B cell (primary cell): ENCODE data around the gene ADRA2C. TPM values are rescaled to one million over a fixed set of nuclear protein-coding genes. Genes with fewer than 3 reads are reported as not detected.

Experiments used
- ATAC-seq: fragments of 200-7000 bp; cut with Tn5 transposase; one replicate; pipeline ENCODE4 v1.10.0; 2021; ENCODE audit warnings: low read depth, mild to moderate bottlenecking, moderate number of reproducible peaks, moderate library complexity
- CTCF ChIA-PET: fragments of 350-600 bp; sonication (Branson Sonifier 250); formaldehyde crosslinking; loops from one replicate; lab custom pipeline; 2021; ENCODE audit warnings: antibody characterized with exemption, inconsistent platforms; lab: Charles Lee
- POLR2A ChIA-PET: fragments of 350-600 bp; sonication (Branson Sonifier 250); formaldehyde crosslinking; loops from one replicate; lab custom pipeline; 2021; ENCODE audit warnings: antibody characterized with exemption; lab: Charles Lee
- DNase-seq: peaks from one replicate; pipeline ENCODE4 v3.0.0; 2013
- H2AFZ ChIP-seq: 2 replicates; pipeline ENCODE4 v1.6.1; 2012; ENCODE audit warnings: mild to moderate bottlenecking, low read depth, low read length; ENCODE audit not compliant: insufficient read depth, poor library complexity, severe bottlenecking
- H3K27ac ChIP-seq, 2 donors: 1 replicate in 1 of 2; 2 replicates in 1 of 2; pipeline ENCODE4 v1.5.1; 2012 to 2013; ENCODE audit warnings: low read length in 2 of 2, mild to moderate bottlenecking in 2 of 2, moderate library complexity in 1 of 2
- H3K27me3 ChIP-seq, 4 experiments: fragments of 200-600 bp in 1 of 4; sonication (generic) in 1 of 4; replicated peaks in 1 of 4; 1 replicate in 2 of 4; 2 replicates in 2 of 4; pipeline versions ENCODE4 v1.6.1 to v1.7.0; 2013 to 2016; ENCODE audit warnings: low read length in 3 of 4, mild to moderate bottlenecking in 2 of 4, mixed read lengths in 1 of 4, moderate library complexity in 1 of 4; ENCODE audit not compliant: insufficient read depth in 4 of 4, control insufficient read depth in 3 of 4; ENCODE audit errors: control extremely low read depth in 1 of 4
- H3K36me3 ChIP-seq, 2 experiments: replicated peaks in 1 of 2; 1 replicate in 1 of 2; 2 replicates in 1 of 2; pipeline versions ENCODE4 v1.6.1 to v1.7.1; 2013; ENCODE audit warnings: low read length in 1 of 2; ENCODE audit not compliant: insufficient read depth in 2 of 2, control insufficient read depth in 1 of 2; ENCODE audit errors: control extremely low read depth in 1 of 2, extremely low read depth in 1 of 2
- H3K4me1 ChIP-seq, 2 donors: fragments of 200-600 bp in 1 of 2; sonication (generic) in 1 of 2; 1 replicate in 1 of 2; 2 replicates in 1 of 2; pipeline versions ENCODE4 v1.5.1 to v1.6.1; 2013 to 2017; ENCODE audit warnings: low read length in 2 of 2; ENCODE audit not compliant: control insufficient read depth in 2 of 2, insufficient read depth in 2 of 2
- H3K4me2 ChIP-seq: replicated peaks from 2 replicates; pipeline ENCODE3; 2012; ENCODE audit warnings: mild to moderate bottlenecking, low read depth, low read length; ENCODE audit not compliant: poor library complexity, severe bottlenecking
- H3K4me3 ChIP-seq, 5 experiments: fragments of 200-600 bp in 1 of 5; sonication (generic) in 1 of 5; 1 replicate in 3 of 5; 2 replicates in 2 of 5; pipeline versions ENCODE4 v1.5.1 to v1.7.0; 2011 to 2016; ENCODE audit warnings: low read length in 4 of 5, mild to moderate bottlenecking in 4 of 5, low read depth in 2 of 5, control low read depth in 1 of 5, moderate library complexity in 1 of 5; ENCODE audit not compliant: insufficient read depth in 1 of 5; ENCODE audit errors: control extremely low read depth in 1 of 5, extremely low read depth in 1 of 5
- H3K79me2 ChIP-seq: fragments of 200-600 bp; sonication (generic); one replicate; pipeline ENCODE4 v1.6.0; 2016; ENCODE audit warnings: low read length; ENCODE audit not compliant: control insufficient read depth, insufficient read depth
- H3K9ac ChIP-seq: fragments of 200-600 bp; sonication (generic); 2 replicates; pipeline ENCODE4 v1.6.1; 2017; ENCODE audit warnings: mild to moderate bottlenecking, low read length, moderate library complexity
- H3K9me3 ChIP-seq, 3 donors: one replicate each; pipeline versions ENCODE4 v1.6.1 to v1.7.1; 2013; ENCODE audit warnings: low read length in 2 of 3; ENCODE audit not compliant: control insufficient read depth in 2 of 3, insufficient read depth in 1 of 3; ENCODE audit errors: control extremely low read depth in 1 of 3
- H4K20me1 ChIP-seq: 2 replicates; pipeline ENCODE4 v1.6.0; 2012; ENCODE audit warnings: mild to moderate bottlenecking, low read length; ENCODE audit not compliant: insufficient read depth, control insufficient read depth, poor library complexity, severe bottlenecking
- H3K27ac Mint-ChIP-seq: one replicate; pipeline ENCODE4 v1.8.0; 2021; ENCODE audit warnings: mixed read lengths
- H3K27me3 Mint-ChIP-seq: one replicate; pipeline ENCODE4 v1.8.0; 2021; ENCODE audit warnings: mixed read lengths
- H3K4me1 Mint-ChIP-seq: one replicate; pipeline ENCODE4 v1.8.0; 2021; ENCODE audit warnings: mixed read lengths
- H3K4me3 Mint-ChIP-seq: one replicate; pipeline ENCODE4 v1.8.0; 2021; ENCODE audit warnings: mixed read lengths
- H3K9me3 Mint-ChIP-seq: one replicate; pipeline ENCODE4 v1.8.0; 2022; ENCODE audit warnings: mixed read lengths; ENCODE audit not compliant: insufficient read depth
- CTCF ChIP-seq: fragments of 200-600 bp; IDR thresholded peaks from one replicate; pipeline ENCODE4 v1.8.0; 2022; ENCODE audit warnings: antibody characterized with exemption, mild to moderate bottlenecking
- EZH2 ChIP-seq: IDR thresholded peaks from 2 replicates; pipeline ENCODE4 v1.6.1; 2012; ENCODE audit warnings: borderline replicate concordance, low read depth, mild to moderate bottlenecking, moderate library complexity, low read length; ENCODE audit not compliant: insufficient read depth, poor library complexity, severe bottlenecking
- WGBS: methylation state at CpG from one replicate; pipeline ENCODE4 v1.1.5; 2013; ENCODE audit warnings: missing lambda C conversion rate; ENCODE audit not compliant: insufficient coverage; 5-methylcytosine and 5-hydroxymethylcytosine counted together
- intact Hi-C: fragments of 100-400 bp; cut with micrococcal nuclease; formaldehyde crosslinking; loops from one replicate; pipeline ENCODE4 v1.10.0; 2022
- polyA plus RNA-seq: library from polyadenylated mRNA; depleted of rRNA; stranded (reverse); fragments of >200 nt; gene quantifications from 2 replicates; pipeline ENCODE4 v1.2.3, GENCODE V29; 2012
- total RNA-seq, 2 donors: library from RNA; stranded (reverse); fragments of 120-200 nt in 1 of 2; gene quantifications; 1 replicate in 1 of 2; 2 replicates in 1 of 2; pipeline versions ENCODE4 v1.2.3 to v1.2.4, GENCODE V29; 2013 to 2022

The ADRA2C gene
- total and polyA plus RNA-seq, 2 donors (not counting 1 experiment from before 2014, with no cell fraction given): not detected

GRCh38 chr4:3796960-3797359 lies 30.8 kb downstream of the ADRA2C start:
- Mint-ChIP-seq H3K4me3 (no peak overlapping the region), H3K27ac (no peak overlapping the region), H3K4me1 (no peaks in the 10 kb centered on the region), H3K9me3 (peaks cover 4% of the 10 kb centered on the region), H3K27me3 (no peaks in the 10 kb centered on the region)
- WGBS: 95% methylated on average over 2 of the region's 2 CpGs
- Histone ChIP-seq H3K36me3 (no peaks in the 10 kb centered on the region), H3K79me2 (no peaks in the 10 kb centered on the region), H2AFZ (no peak overlapping the region), H3K9me3 (peaks cover 0 to 34% (median 7%) of the 10 kb centered on the region in 3 donors), H3K9ac (no peak overlapping the region), H3K4me1 (no peaks in the 10 kb centered on the region), H3K27ac (no peak overlapping the region), H4K20me1 (no peaks in the 10 kb centered on the region), H3K4me2 (no peak overlapping the region), H3K4me3 (no peak overlapping the region), H3K27me3 (no peaks in the 10 kb centered on the region)
- no peak for TF ChIP-seq EZH2
- ATAC-seq (no peak), DNase-seq (no peak)
- CTCF ChIA-PET: no interaction called here
- intact Hi-C loops: no loop called here
- POLR2A ChIA-PET: no interaction called here

GRCh38 chr4:3797831-3798790 lies 31.9 kb downstream of the ADRA2C start:
- ATAC-seq (no peak), DNase-seq (no peak)
- TF ChIP-seq EZH2 (no peak), CTCF (no peak)
- no peaks in the 10 kb centered on the region for H3K4me1 Mint-ChIP-seq
- whole genome bisulfite sequencing: 86% methylated on average over 27 of the region's 28 CpGs
- no peaks in the 10 kb centered on the region for H4K20me1 ChIP-seq
- no peaks in the 10 kb centered on the region for H3K27me3 ChIP-seq
- no peak overlapping the region for H3K27ac Mint-ChIP-seq
- no peak overlapping the region for H2AFZ ChIP-seq
- ChIA-PET CTCF (no interaction called here), POLR2A (no interaction called here)
- peaks cover 4% of the 10 kb centered on the region for H3K9me3 Mint-ChIP-seq
- no peaks in the 10 kb centered on the region for H3K36me3 ChIP-seq
- H3K4me2 ChIP-seq: no peak overlapping the region
- H3K27me3 Mint-ChIP-seq: no peaks in the 10 kb centered on the region
- no peak overlapping the region for H3K4me3 Mint-ChIP-seq
- H3K9me3 ChIP-seq: peaks cover 0 to 31% (median 7%) of the 10 kb centered on the region in 3 donors
- no peak overlapping the region for H3K4me3 ChIP-seq
- no peaks in the 10 kb centered on the region for H3K4me1 ChIP-seq
- no peak overlapping the region for H3K27ac ChIP-seq
- H3K9ac ChIP-seq: no peak overlapping the region
- H3K79me2 ChIP-seq: no peaks in the 10 kb centered on the region
- intact Hi-C loops: no loop called here
